Measurements from ENCODE around the gene NAT8L.

The NAT8L gene

GRCh38 chr4:2096073-2096609 is 37.0 kb downstream of the NAT8L start:
- no peak for DNase-seq

DNA sequence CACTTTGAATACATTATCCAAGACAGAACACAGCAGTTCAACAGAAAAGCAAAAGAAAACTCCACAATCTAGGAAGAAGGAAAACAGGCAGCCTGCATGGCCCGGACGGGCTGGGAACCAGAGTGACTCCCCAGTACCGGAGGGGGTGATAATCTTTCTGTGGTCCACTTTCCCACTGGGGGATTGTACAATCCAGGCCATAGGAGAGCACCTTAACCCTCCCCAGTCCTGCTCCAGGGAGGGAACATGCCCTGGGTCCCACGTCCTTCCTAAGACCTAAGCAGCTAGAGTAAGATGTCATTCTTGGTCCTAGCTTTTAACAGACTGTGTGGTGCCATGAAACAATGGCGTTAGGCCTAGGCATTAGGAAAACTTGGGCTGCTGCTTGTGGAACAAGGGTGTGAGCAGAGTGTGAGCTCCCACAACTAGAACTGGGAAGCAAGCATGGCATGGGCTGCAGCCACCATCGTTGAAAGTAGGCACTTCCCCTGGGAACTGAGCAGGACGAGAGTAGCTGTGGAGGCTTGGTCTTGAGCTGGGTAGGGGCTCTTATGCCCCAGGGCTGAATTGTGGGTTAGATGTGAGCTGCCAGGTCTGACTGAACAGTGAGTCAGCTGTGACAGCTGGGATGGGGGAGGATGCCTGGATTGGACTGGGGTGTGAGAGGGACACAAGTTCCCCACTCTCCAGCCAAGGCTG is 42.4 kb downstream of the NAT8L start:
- DNase-seq, result no peak

GRCh38 chr4:2102045-2102883 is 43.1 kb downstream of the NAT8L start:
- DNase-seq, result no peak

DNA sequence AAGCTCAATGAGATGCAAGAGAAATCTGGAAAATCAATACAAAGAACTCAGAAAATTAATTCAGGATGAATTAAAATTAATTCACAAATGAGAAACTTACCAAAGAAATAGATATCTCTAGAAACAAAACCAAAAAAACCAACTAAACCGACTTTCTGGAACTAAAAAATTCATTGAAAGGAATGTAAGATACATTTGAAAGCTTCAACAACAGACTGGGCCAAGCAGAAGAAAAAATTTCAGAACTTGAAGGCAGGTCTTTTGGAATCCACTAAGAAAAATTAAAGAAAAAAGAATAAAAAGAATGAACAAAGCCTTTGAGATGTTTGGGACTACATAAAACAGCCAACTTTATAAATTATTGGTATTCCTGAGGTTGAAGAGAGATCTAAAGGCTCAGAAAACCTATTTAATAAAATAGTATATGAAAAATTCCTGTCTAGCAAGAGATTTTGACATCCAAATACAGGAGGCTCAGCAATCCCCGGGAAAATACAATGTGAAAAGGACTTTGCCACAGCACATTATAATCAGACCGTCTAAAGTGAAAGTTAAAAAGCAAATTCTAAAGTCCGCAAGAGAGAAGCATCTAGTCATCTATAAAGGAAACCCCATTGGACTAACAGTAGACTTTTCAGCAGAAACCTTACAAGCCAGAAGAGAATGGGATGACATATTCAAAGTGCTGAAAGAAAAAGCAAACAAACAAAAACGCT is 44.2 kb downstream of the NAT8L start:
- DNase-seq, result no peak

GRCh38 chr4:2103843-2104547 is 44.9 kb downstream of the NAT8L start:
- no peak for DNase-seq

DNA sequence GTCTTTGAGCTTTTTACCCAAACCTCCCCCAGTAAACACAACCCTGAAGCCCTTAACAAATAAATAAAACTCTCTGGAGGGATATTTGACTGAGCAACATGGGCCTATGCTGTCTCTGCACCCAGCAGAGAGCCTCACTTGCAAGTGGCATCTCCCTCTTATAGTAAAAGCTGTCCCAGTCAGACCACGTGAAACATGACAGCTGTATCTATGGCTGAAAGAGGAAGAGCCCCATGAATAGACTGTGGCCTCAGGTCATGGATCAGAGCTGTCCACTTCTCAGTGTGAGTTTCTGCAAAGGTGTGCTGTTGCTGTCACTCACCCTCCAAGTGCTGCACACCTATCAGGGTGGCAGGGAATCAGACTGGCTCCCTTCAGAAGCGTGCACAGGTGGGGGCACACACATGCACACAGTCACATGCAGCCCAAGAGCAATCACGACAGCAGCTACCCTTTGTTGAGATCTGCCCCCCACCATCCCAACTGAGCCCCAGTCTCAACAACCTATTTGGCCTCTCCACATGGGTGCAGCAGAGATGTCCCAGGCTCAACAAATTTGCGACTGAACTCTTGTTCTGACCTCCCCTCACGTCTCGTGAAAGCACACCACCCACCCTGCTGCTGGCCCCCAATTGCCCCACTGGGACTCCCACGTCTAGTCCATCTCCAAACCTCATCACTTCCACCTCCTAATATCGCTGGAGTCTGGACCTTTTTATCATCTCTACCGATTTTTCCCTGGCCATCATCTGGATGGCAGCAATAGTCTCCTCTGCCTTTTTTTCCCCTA is 45.6 kb downstream of the NAT8L start:
- DNase-seq, result no peak

GRCh38 chr4:2105559-2105958 is 46.4 kb downstream of the NAT8L start:
- no peak for DNase-seq

DNA sequence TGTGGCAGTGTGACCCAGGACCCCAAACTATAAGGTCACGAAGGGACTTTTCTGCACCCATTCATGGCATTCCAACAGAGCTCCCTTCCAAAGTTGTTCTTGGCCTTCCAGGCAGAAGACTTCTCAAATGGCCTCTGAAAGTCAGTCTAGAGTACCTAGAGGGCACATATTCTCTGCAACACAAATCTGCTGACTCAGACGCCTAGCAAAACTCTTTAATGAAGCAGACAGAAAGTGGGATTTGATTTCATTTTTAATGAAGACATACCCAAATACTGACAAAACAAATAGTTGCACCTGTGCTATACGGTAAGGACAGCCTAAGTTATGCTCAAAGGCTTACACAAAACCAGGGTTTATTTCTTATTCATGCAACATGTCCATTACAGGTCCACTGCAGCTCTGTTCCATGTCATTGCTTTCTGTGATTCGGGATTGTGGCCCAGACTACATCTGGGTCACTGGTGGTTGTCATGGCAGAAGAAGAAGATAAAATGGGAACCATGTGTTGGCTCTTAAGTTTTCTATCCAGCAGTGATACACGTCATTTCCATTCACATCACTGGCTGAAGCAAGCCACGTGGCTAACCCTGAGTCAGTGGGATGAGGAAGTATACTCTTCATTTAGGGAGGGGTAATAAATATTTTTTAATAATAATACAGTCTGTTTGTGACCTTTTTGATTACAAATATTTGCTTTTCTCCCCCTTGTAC is 57.7 kb downstream of the NAT8L start:
- no peak for DNase-seq
